Gastrocnemius medialis (tissue), 4 donors: Measurements from ENCODE around the gene DMD. TPM values are rescaled to one million over a fixed set of nuclear protein-coding genes. Genes with fewer than 3 reads are reported as not detected.
"Not testable (repeated sequence)": the region's sequence is repeated elsewhere in the genome, so short reads cannot be mapped to it uniquely, and the experiment has no call there.

Experiments
- ATAC-seq, 2 donors: fragments of 150-250 bp; one replicate each; pipeline ENCODE4 v1.9.1; 2016
- DNase-seq, 2 donors: peaks; one replicate each; pipeline ENCODE4 v3.0.0-alpha.2; 2019
- H3K27ac ChIP-seq, 4 donors: fragments of 200-600 bp; sonication (generic); 1 replicate in 1 of 4; 2 replicates in 3 of 4; pipeline ENCODE4 v1.5.1; 2016 to 2018; ENCODE audit warnings: mild to moderate bottlenecking in 2 of 4, moderate library complexity in 1 of 4
- H3K27me3 ChIP-seq, 3 donors: fragments of 200-600 bp; sonication (generic) in 2 of 3; 1 replicate in 1 of 3; 2 replicates in 2 of 3; pipeline versions ENCODE4 v1.5.1 to v1.6.0; 2016 to 2019; ENCODE audit warnings: mild to moderate bottlenecking in 1 of 3, moderate library complexity in 1 of 3
- H3K36me3 ChIP-seq, 2 donors: fragments of 200-600 bp; sonication (generic) in 1 of 2; one replicate each; pipeline ENCODE4 v1.5.1; 2017 to 2018
- H3K4me1 ChIP-seq, 2 donors: fragments of 200-600 bp; sonication (generic) in 1 of 2; one replicate each; pipeline ENCODE4 v1.5.1; 2016 to 2017; ENCODE audit warnings: mild to moderate bottlenecking in 2 of 2
- H3K4me3 ChIP-seq, 4 donors: fragments of 200-600 bp; sonication (generic) in 3 of 4; 1 replicate in 1 of 4; 2 replicates in 3 of 4; pipeline ENCODE4 v1.5.1; 2016 to 2019; ENCODE audit warnings: mild to moderate bottlenecking in 2 of 4
- H3K9me3 ChIP-seq, 3 donors: fragments of 200-600 bp; sonication (generic) in 2 of 3; 1 replicate in 1 of 3; 2 replicates in 2 of 3; pipeline ENCODE4 v1.5.1; 2016 to 2019
- POLR2A ChIP-seq, 2 donors: fragments of 450-650 bp; IDR thresholded peaks; one replicate each; pipeline ENCODE4 v1.6.1; 2017; ENCODE audit warnings: antibody characterized with exemption in 2 of 2, mild to moderate bottlenecking in 2 of 2, moderate library complexity in 2 of 2
- in situ Hi-C, 4 donors: fragments of 200-750 bp; cut with MboI; loops; one replicate each; pipeline versions ENCODE4 v1.15.0 to v1.8.0; 2017; ENCODE audit warnings: low sequenced_read_pairs in 4 of 4
- intact Hi-C: fragments of 100-400 bp; cut with DNase I; formaldehyde crosslinking; loops from one replicate; pipeline ENCODE4 v1.15.1; 2023; ENCODE audit warnings: low total_unique reads
- total RNA-seq, 4 donors: library from RNA; depleted of rRNA; stranded (reverse); fragments of >200 nt; gene quantifications; one replicate each; pipeline versions ENCODE4 v1.1.0 to v1.2.3, GENCODE V29; 2016
- TF ChIP-seq, protein P1 (sequence below), 5 experiments: fragments of 450-650 bp in 3 of 5; fragments of 200-600 bp in 2 of 5; sonication (generic) in 2 of 5; IDR thresholded peaks in 4 of 5; conservative IDR thresholded peaks in 1 of 5; 1 replicate in 4 of 5; 2 replicates in 1 of 5; pipeline ENCODE4 v1.5.1; 2016 to 2019; ENCODE audit warnings: antibody characterized with exemption in 5 of 5, mild to moderate bottlenecking in 3 of 5, moderate library complexity in 3 of 5

The DMD gene
- total RNA-seq, 4 donors from 2014 or later: 53.5 to 201 (median 98.9) TPM

GRCh38 chrX:31590581-31591114, 1620.7 kb downstream of the DMD start:
- Histone ChIP-seq H3K4me1 (no peaks in the 10 kb centered on the region), H3K36me3 (no peaks in the 10 kb centered on the region), H3K4me3 (no peak overlapping the region), H3K27ac (peak overlapping the region in 1 of 4 donors; percentile 52), H3K27me3 (no peaks in the 10 kb centered on the region), H3K9me3 (no peaks in the 10 kb centered on the region)
- DNase-seq: no peak
- in situ Hi-C loops (no loop called here), intact Hi-C loops (no loop called here)
- peak in 1 of 2 donors; percentile 80 for ATAC-seq
- TF ChIP-seq, protein P1, sequence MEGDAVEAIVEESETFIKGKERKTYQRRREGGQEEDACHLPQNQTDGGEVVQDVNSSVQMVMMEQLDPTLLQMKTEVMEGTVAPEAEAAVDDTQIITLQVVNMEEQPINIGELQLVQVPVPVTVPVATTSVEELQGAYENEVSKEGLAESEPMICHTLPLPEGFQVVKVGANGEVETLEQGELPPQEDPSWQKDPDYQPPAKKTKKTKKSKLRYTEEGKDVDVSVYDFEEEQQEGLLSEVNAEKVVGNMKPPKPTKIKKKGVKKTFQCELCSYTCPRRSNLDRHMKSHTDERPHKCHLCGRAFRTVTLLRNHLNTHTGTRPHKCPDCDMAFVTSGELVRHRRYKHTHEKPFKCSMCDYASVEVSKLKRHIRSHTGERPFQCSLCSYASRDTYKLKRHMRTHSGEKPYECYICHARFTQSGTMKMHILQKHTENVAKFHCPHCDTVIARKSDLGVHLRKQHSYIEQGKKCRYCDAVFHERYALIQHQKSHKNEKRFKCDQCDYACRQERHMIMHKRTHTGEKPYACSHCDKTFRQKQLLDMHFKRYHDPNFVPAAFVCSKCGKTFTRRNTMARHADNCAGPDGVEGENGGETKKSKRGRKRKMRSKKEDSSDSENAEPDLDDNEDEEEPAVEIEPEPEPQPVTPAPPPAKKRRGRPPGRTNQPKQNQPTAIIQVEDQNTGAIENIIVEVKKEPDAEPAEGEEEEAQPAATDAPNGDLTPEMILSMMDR (IDR thresholded peaks at IDR 0.05 in 4 of 5, conservative IDR thresholded peaks at IDR 0.05 in 1 of 5): no peak
- no peak for TF ChIP-seq POLR2A (IDR thresholded peaks at IDR 0.05)

GRCh38 chrX:31589503-31589902, 1621.8 kb downstream of the DMD start:
- TF ChIP-seq, protein P1 (IDR thresholded peaks at IDR 0.05 in 4 of 5, conservative IDR thresholded peaks at IDR 0.05 in 1 of 5): no peak
- TF ChIP-seq POLR2A (IDR thresholded peaks at IDR 0.05): no peak
- Histone ChIP-seq H3K4me1 (no peaks in the 10 kb centered on the region), H3K27me3 (no peaks in the 10 kb centered on the region), H3K36me3 (no peaks in the 10 kb centered on the region), H3K27ac (no peak overlapping the region), H3K4me3 (no peak overlapping the region), H3K9me3 (no peaks in the 10 kb centered on the region)
- ATAC-seq (no peak), DNase-seq (no peak)
- in situ Hi-C loops: no loop called here
- intact Hi-C loops: loop anchor here (10.0 kb wide), 1 partner anchor 55 kb away; no protein-coding TSS in a partner anchor

DNA sequence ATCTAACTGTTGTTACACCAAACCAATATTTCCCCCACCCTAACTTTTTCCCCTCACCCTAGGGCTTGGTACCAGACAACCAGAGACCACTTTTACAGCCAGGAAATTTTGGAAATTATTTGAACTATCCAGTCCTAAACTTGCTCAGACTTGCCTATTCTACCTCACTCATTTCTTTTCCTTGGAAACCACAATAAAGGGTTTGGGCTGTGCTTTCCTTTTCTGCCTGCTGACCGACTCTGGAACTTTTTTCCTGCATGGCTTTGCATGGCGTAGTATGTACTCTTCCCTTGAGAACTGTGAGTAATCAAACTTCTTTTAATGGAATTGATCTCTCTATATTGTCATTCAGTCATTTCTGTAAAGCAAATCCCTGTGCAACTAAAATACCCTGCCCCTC, 1623.0 kb downstream of the DMD start:
- TF ChIP-seq, protein P1 (IDR thresholded peaks at IDR 0.05 in 4 of 5, conservative IDR thresholded peaks at IDR 0.05 in 1 of 5): no peak
- no peak for TF ChIP-seq POLR2A (IDR thresholded peaks at IDR 0.05)
- in situ Hi-C loops (no loop called here), intact Hi-C loops (loop anchor here (10.0 kb wide), 1 partner anchor 56 kb away; no protein-coding TSS in a partner anchor)
- DNase-seq (no peak), ATAC-seq (no peak)
- no peaks in the 10 kb centered on the region for H3K4me1 ChIP-seq
- H3K27ac ChIP-seq: no peak overlapping the region
- H3K27me3 ChIP-seq: no peaks in the 10 kb centered on the region
- no peaks in the 10 kb centered on the region for H3K36me3 ChIP-seq
- no peaks in the 10 kb centered on the region for H3K9me3 ChIP-seq
- H3K4me3 ChIP-seq: no peak overlapping the region

- H3K27ac ChIP-seq, ATAC-seq, H3K36me3 ChIP-seq, in situ Hi-C loops, H3K27me3 ChIP-seq, DNase-seq, H3K9me3 ChIP-seq, H3K4me1 ChIP-seq, H3K4me3 ChIP-seq: not testable (repeated sequence)
- intact Hi-C loops: loop anchor here (10.0 kb wide), 1 partner anchor 61 kb away; no protein-coding TSS in a partner anchor
Measured at GRCh38 chrX:31583892-31584291, 1627.5 kb downstream of the DMD start.

- intact Hi-C loops: loop anchor here (10.0 kb wide), 1 partner anchor 64 kb away; no protein-coding TSS in a partner anchor
- no peaks in the 10 kb centered on the region for H3K9me3 ChIP-seq
- in situ Hi-C loops: no loop called here
- no peak overlapping the region for H3K27ac ChIP-seq
- ATAC-seq: no peak
- TF ChIP-seq POLR2A (IDR thresholded peaks at IDR 0.05): no peak
- TF ChIP-seq, protein P1 (IDR thresholded peaks at IDR 0.05 in 4 of 5, conservative IDR thresholded peaks at IDR 0.05 in 1 of 5): no peak
- H3K27me3 ChIP-seq: no peaks in the 10 kb centered on the region
- no peak overlapping the region for H3K4me3 ChIP-seq
- H3K4me1 ChIP-seq: no peaks in the 10 kb centered on the region
- no peak for DNase-seq
- no peaks in the 10 kb centered on the region for H3K36me3 ChIP-seq
Measured at GRCh38 chrX:31580726-31581125, 1630.6 kb downstream of the DMD start.
